GM21529 (cell line): ENCODE measurements around the gene GHRHR.

Experiments used
- ATAC-seq: cut with Tn5 transposase; IDR thresholded peaks from one replicate; pipeline ENCODE4 v1.9.1; 2021; ENCODE audit not compliant: unreplicated experiment

GHRHR gene

DNA sequence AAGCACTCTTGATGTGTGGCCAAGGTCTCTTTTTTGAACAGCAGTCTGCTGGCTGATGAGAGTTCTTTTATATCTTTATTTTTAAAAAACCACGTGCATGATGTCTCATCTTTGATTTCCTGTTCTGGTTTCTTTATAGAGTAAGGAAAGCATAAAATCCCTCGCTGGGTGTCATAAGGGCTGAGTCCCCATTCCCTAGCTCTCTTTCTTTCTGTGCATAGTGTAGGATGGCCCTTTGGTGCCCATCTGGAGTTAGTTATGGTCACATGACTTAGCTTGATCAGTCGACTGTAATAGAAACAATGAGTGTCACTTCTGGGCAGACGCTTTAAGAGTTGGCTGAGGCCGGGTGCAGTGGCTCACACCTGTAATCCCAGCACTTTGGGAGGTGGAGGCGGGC is 38.5 kb downstream of the GHRHR start:
- no peak for ATAC-seq

DNA sequence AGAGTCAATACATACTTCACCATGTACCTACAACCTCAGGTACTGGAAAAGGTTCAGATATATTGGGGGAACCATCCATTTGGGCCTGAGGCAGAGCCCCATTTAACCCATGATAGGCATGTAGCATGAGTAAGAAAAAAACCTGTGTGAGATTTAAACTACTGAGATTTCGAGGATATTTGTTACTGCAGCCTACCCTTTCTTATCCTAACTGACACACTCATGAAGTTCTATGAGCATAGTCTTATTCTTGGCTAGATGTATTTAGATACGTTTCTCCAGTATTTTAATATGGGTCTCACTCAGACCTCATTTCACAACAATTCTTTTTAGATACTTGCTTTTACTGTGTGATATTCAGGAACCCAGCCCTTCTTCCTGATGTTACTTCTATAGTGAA is 39.3 kb downstream of the GHRHR start:
- ATAC-seq = no peak

DNA sequence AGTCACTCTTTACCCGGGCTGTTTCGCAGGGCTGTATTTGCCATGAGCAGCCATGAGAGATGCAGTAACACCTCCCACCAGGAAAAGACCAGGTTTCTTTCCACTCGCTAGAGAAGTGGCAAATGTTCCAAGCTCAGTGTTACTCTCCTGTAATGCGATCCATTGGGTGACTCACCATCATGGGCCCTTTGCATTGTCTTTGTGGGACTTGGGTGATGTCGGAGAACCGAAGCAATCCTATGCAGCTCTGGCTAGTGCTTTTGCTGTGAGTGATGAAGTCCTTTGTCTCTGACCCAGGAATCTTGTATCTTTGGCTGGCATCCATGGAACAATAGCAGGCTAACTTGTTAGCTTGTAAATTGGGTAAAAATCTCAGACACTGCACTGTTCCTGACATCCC is 40.0 kb downstream of the GHRHR start:
- no peak for ATAC-seq

DNA sequence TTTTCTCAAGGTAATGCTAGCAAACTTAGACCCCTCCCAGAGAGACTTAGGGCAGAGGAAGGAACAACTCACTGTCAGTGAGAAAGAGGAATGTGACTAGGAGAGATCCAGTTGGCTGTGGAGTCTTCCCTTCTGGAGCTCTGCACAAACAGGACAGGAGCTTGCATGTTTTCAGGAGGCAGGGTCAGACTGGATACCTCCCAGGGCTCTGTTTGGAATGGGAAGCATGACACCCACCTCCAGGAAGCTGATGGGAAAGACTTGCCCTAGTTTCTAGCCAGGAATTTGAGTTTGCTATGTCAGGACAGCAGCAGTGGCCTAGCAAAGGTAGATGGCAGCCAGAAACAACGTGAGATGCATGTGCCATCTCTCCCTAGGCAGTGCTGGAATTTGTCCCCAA is 40.6 kb downstream of the GHRHR start:
- ATAC-seq = no peak

DNA sequence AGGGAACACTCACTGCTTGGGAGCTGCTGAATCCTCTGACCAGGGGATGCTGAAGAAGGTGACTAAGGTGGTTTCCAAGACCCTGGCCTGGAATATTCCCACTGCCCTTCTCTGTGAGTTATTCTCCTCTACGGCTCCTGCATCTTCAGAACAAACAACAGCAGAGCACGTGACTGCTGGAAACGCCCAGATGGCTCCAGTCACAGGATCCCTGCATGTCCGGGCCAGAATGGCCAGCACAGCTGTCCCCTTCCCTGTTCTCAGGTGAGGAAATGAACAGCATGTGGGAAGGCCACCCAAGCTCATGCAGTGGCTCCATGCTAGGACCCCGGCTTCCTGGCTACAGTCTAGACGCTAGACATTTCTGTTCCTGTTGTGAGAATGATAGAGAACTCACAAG is 43.1 kb downstream of the GHRHR start:
- ATAC-seq = no peak

DNA sequence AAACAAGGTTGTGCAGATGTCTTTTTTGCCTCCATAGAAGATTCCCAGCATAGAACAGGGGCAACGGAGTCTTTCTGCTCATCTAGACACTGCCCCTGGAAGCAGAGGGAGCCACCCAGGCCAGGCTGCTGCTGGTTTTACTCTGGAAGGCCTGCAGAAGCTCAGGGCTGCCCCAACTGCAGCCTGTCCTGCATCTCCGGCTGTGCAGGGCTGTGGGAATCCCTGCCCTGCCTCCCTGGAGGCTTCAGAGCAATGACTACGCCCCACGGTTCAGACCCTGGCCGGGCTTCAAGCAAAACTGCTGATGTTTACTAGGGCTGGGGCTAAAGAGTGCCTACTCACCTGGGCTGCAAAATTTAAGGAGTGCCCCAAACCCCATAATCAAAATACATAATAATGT is 43.9 kb downstream of the GHRHR start:
- ATAC-seq = no peak

DNA sequence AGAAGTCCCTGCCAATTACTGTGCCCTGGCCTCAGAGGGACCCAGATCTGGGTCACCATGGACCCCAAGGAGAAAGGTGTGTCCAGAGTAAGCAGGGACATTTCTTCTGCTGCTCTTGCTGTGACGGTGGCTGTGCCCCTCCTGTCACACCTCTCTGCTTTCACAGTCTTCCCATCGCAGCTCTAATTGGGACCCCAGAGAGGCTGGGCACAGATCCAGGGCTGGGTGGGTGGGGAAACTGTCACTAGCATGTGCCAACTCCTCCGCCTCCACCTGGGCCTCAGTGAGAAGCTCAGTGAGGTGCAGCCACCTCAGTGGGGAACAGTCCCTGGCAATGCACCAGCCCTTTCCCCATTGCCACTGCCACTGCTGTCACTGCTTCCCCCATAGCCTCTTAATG is 51.1 kb downstream of the GHRHR start:
- ATAC-seq = no peak

DNA sequence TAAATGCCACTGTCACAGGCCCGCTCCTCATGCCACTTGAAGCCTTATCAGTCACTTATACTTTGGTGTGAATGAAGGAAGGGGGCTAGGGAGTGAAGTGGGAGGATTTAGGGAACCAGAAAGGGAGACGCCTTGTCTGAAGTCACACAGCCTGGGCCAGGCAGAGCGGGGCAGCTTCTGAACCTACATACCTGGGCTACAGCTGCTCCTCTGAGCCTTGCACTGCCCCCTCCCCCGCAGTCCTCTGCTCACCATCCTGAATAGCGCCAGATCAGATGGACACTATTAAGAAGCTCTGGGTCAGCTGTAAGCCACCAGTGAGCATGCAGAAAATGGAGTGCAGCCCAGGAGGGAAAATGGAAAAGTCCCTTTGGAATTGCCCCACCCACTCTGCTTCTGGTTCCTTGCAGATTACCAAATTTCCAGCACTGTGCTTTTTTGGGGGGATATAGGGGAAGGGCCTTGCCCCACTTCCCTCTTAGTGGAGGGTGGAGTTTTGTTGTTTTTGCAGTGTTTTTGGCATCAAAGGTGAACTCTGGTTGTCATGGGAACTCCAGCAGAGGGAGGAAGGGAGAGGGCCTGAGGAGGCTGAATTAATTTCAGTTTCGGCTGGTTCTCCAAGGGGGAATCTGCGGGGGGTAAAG is 53.4 kb downstream of the GHRHR start:
- ATAC-seq = no peak

DNA sequence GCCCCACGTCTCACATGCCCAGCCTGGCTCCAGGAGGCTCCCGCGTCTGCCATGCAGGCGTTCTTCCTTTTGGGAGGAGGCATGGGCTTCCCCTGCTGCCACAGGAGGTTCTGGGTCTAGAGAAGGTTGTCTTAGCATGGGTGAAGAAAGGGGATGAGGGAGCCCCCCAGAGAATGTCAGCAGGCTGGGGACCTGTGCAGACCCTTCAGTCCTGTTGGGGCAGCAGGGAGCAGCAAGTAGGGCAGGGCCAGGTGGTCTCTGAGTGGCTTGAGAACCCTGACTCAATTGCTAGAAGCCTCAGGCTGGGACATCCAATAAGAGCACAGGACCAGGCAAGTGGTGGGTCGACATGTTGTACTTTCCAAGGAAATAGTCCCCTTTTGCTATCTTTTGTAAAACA is 54.0 kb downstream of the GHRHR start:
- no peak for ATAC-seq

DNA sequence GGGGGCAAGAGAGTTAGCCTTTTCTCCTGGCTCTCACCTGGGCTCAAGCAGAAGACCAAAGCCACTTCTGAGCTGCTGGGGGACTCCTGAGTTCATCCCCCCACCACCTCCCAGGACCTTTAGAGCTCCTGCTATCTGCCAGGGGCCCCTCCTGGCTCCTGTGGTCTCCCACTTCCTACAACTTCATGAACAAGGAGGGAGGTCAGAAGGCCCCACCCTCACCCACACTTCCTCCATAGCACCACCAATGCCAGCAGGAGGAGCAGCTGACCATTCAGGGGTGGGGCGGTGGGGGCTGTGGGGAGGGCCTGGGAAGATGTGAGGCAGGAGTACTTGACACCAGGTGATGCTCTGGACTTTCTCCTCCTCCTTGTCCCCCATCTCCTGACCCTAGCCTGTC is 55.8 kb downstream of the GHRHR start:
- no peak for ATAC-seq

DNA sequence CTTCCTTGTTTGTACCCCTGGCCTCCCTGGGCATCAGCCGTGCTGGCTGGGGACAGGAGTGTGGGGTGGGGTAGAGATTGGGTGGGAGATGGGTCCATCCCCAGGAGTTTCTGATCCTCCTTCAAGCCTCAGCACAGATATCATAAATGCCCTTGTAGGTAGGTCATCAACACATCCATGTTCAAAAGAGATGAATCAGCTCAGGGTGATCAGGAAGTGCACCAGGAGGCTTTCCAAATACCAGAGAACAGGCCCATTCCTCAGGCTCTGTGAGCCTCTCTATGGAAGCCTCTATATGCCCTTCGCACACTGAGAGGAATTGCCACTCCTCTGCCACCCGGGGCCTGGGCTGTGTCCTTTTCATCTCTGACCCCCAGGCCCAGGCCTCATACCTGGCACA is 56.4 kb downstream of the GHRHR start:
- no peak for ATAC-seq

DNA sequence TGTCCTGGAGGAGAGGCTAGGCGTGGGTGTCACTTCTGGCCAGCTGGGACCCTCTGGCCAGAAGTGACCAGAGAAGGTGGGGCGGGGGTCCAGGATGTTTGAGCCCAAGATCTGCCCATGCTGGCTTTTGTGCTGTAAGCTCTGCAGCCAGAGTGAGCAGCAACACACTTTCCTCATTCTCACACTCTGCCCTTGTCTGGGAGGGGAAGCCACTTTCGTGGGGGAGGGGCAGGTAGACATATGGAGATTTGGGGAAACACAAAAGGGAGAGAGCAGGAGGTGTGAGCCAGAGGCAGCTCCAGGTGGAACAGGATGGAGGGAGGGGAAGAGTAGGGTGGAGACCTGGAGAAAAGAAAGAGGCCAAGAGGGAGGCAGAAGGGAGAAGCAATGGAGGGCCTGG is 56.9 kb downstream of the GHRHR start:
- ATAC-seq = no peak

DNA sequence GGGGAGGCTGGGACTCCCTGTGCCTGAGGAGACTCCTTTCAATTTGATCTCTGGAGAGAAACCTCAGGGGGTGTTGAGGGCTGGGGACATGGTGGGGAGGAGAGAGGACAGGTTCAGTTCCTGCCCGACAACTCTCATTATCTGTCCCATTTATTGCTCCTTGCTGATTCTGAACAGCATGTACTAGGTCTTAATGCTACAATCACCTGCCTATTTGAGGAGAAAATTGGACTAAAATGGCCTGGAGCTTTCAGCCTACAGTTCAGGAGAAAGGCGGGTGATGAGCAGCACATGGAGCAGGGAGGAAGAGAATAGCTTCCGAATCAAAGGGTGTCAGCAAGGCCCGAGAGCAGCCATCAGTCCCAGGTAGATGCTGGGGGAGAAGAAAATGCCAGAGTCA is 58.4 kb downstream of the GHRHR start:
- no peak for ATAC-seq

DNA sequence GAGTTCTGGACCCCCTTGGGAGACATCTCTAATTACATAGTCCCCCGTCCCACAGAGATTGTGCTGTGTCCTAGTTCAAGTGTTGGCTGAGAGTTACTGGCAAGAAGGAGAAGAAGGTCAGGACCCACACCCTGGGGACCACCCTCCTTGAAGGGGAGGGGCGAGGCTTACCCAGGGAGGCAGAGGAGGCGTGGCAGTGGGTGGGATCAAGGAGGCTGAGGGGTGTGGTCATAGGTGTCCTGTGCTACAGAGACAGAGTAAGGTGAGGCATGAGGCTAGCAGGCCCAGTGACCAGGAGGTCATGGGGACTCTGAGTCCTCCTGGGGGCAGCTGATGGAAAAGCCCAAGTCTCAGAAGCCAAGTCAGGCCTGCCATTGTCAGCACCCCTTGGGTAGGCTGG is 59.0 kb downstream of the GHRHR start:
- no peak for ATAC-seq

DNA sequence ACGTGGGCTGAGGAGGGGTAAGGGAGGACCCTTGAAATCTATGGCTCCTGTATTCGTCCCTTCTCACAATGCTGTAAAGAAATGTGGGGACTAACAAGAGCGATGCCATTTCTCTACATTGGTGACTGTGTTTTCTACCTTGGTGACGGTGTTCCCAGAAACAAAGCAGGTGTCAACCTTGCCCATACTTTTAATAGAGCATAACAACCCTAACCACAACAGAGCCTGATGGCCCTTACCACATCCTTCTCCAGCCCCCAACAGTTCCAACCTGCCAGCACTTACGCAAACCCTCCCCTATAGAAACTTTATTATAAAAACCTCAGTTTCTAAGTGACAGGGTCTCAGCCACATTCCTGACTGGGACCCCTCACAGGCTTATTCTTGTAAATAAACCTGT is 60.1 kb downstream of the GHRHR start:
- ATAC-seq = no peak

DNA sequence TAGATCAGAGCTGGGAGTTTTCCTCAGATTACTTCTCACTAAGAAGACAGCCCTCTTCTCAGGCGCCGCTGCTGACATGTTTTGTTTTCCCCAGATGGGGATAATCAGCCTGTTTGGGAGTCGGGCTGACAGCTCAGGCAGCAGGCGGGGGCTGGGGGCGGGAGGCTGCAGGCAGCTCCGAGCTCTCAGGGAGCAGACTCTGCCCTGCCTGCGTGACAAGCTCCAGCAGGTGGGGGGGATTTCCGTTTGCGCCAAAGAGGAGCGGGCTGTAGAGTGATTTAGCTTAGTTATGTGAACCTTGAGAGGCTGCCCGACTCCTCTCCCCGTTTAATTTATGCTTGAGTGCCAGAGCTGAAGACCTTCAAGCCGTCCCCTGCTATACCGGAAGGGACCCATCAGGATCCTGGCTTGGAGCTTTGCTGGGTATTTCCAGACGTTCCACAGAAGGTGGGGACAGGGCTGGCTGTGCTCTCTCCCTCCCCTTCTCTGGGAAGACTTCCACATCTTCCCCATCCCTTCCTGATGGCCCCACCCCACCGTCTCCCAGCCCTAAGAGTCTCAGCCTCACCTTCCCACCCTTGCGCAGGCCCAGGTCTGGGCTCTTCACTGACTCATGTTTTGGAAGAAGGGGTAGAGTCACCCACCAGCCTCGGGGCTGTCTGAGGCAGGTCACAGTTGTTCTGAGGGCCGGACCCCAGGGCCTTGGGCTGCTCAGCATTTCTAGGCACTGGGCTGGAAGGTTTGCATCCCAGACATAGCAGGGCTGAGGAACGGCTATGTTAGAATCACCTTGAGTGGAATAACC is 63.6 kb downstream of the GHRHR start:
- no peak for ATAC-seq

DNA sequence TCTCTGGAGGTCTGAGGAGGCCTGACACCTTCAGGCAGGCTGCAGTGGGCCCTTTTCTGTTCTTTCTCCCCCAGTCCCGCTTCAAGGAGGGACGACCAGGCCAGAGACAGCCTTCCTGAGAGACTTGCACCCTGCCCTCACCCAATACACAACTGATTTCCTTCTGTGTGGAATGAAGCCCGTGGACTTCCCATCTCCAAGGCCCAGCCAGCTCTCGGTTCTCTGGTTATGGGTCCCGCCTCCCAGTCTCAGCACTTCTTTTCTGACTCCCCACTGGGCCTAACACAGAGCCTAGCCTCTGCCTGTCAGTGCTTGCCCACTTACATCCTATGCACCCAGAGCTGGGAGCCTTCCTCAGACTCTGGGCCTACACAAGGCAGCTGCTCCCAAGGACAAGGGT is 64.3 kb downstream of the GHRHR start:
- ATAC-seq = no peak

DNA sequence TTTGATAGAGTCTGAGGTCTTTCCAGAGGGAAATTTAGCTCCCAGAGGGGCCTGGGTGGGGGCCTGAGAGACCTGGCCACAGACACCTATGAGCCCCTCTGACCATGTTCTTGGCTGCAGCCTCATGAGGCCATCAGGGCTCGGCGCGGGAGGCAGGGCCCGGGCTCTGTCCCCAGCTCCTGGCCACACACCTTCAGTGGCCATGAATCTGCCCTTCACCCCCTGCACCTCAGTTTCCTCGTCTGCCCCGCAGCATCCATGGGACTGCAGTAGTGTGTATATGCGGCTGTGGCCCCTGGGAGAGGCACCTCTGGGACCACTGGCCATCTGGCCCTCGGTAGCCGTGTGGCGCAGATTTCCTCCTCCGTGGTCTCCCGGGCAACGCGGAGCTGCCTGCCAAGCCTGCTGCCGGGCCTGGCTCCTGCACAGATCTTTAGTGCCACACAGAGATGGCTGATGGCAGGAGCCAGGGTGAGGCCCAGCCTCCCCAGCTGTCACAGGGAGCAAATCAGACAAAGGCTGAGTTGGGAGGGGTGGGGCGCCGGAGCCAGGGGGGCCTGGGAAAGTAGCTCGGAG is 64.8 kb downstream of the GHRHR start:
- no peak for ATAC-seq
